HL-60 (cell line): ENCODE measurements around the gene AXIN1.

Source experiments
- DNase-seq, 2 experiments: peaks; one replicate each; pipeline ENCODE4 v3.0.0-alpha.2; 2010 to 2020; ENCODE audit warnings: low read depth in 1 of 2, low spot score in 1 of 2
- H3K27ac ChIP-seq: fragments of 250-450 bp; sonication (Bioruptor Pico); replicated peaks from 2 replicates; pipeline ENCODE4 v1.5.1; 2020; ENCODE audit warnings: mild to moderate bottlenecking, moderate library complexity
- H3K27me3 ChIP-seq: fragments of 250-450 bp; sonication (Bioruptor Pico); 2 replicates; pipeline ENCODE4 v1.5.1; 2021; ENCODE audit warnings: mild to moderate bottlenecking, moderate library complexity; ENCODE audit not compliant: insufficient read depth, poor library complexity, severe bottlenecking
- H3K4me3 ChIP-seq: replicated peaks from 2 replicates; pipeline ENCODE4 v1.5.1; 2011; ENCODE audit warnings: mild to moderate bottlenecking, control low read depth, low read length; ENCODE audit not compliant: insufficient read depth
- CTCF ChIP-seq: IDR thresholded peaks from one replicate; pipeline ENCODE4 v1.5.1; 2011; ENCODE audit warnings: low read length, control low read depth, inconsistent platforms; ENCODE audit not compliant: insufficient read depth
- GABPA ChIP-seq: IDR thresholded peaks from 2 replicates; pipeline ENCODE4 v1.6.1; 2012; ENCODE audit warnings: low read depth
- POLR2AphosphoS5 ChIP-seq: IDR thresholded peaks from 2 replicates; pipeline ENCODE4 v1.6.1; 2012; ENCODE audit warnings: low read depth
- SPI1 ChIP-seq: IDR thresholded peaks from 2 replicates; pipeline ENCODE4 v1.6.1; 2012; ENCODE audit warnings: low read depth, mild to moderate bottlenecking, borderline replicate concordance
- TF ChIP-seq, protein P1 (sequence below): IDR thresholded peaks from 2 replicates; pipeline ENCODE4 v1.6.1; 2012; ENCODE audit warnings: low read depth; ENCODE audit not compliant: insufficient replicate concordance

AXIN1 gene

GRCh38 chr16:240559-240958, 112.0 kb downstream of the AXIN1 start:
- TF ChIP-seq POLR2AphosphoS5, result no peak
- TF ChIP-seq GABPA, result no peak
- TF ChIP-seq SPI1, result no peak
- TF ChIP-seq, protein P1, sequence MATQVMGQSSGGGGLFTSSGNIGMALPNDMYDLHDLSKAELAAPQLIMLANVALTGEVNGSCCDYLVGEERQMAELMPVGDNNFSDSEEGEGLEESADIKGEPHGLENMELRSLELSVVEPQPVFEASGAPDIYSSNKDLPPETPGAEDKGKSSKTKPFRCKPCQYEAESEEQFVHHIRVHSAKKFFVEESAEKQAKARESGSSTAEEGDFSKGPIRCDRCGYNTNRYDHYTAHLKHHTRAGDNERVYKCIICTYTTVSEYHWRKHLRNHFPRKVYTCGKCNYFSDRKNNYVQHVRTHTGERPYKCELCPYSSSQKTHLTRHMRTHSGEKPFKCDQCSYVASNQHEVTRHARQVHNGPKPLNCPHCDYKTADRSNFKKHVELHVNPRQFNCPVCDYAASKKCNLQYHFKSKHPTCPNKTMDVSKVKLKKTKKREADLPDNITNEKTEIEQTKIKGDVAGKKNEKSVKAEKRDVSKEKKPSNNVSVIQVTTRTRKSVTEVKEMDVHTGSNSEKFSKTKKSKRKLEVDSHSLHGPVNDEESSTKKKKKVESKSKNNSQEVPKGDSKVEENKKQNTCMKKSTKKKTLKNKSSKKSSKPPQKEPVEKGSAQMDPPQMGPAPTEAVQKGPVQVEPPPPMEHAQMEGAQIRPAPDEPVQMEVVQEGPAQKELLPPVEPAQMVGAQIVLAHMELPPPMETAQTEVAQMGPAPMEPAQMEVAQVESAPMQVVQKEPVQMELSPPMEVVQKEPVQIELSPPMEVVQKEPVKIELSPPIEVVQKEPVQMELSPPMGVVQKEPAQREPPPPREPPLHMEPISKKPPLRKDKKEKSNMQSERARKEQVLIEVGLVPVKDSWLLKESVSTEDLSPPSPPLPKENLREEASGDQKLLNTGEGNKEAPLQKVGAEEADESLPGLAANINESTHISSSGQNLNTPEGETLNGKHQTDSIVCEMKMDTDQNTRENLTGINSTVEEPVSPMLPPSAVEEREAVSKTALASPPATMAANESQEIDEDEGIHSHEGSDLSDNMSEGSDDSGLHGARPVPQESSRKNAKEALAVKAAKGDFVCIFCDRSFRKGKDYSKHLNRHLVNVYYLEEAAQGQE, result no peak
- no peak for TF ChIP-seq CTCF
- Histone ChIP-seq H3K4me3 (no peak overlapping the region), H3K27ac (no peak overlapping the region), H3K27me3 (no peaks in the 10 kb centered on the region)
- no peak for DNase-seq

GRCh38 chr16:239948-240277, 112.6 kb downstream of the AXIN1 start:
- Histone ChIP-seq H3K27me3 (no peaks in the 10 kb centered on the region), H3K27ac (no peak overlapping the region), H3K4me3 (no peak overlapping the region)
- DNase-seq, result no peak
- no peak for TF ChIP-seq GABPA
- no peak for TF ChIP-seq POLR2AphosphoS5
- TF ChIP-seq, protein P1, result no peak
- TF ChIP-seq CTCF, result no peak
- TF ChIP-seq SPI1, result no peak
